Measurements from ENCODE around the gene MUC5B.
"Not testable (repeated sequence)": the region's sequence is repeated elsewhere in the genome, so short reads cannot be mapped to it uniquely, and the experiment has no call there.

Gene MUC5B

DNA sequence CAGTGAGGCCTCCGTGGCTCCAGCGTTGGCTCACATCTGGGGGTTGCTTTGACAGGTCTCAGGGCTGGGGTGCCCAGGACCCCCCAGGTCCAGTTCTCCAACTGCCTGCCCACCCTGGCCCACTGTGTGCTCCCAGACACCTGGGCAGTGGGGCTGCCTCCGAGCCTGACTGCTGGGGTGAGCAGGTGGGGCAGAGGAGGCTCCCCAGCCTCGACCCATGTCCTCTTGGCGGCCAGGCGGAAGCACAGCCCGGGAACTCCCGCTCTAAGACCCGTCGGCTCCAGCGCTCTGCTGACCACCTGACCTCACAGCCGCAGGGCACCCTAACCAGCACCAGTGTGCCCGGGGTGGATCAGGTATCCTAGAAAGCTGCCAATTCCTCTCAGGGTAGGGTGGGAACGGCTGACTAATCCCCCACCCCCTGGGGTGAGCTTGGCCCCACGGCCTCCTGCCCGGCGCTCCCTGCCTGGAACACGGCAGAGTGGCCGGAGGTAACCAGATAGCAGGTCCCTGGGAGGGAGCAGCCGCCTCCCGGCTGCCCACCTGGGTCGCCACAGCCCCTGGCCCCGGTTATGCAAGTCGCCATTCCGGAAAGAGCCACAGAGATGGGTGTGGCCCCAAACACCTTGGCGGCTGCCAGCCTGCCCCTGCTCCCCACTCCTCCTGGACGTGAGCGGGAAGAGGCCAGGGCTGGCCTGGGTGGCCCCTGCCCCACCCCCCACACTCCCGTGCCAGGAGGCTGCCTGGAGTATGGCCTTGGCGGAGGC is 19.2 kb upstream of the MUC5B start:
- FAIRE-seq: no peak

DNA sequence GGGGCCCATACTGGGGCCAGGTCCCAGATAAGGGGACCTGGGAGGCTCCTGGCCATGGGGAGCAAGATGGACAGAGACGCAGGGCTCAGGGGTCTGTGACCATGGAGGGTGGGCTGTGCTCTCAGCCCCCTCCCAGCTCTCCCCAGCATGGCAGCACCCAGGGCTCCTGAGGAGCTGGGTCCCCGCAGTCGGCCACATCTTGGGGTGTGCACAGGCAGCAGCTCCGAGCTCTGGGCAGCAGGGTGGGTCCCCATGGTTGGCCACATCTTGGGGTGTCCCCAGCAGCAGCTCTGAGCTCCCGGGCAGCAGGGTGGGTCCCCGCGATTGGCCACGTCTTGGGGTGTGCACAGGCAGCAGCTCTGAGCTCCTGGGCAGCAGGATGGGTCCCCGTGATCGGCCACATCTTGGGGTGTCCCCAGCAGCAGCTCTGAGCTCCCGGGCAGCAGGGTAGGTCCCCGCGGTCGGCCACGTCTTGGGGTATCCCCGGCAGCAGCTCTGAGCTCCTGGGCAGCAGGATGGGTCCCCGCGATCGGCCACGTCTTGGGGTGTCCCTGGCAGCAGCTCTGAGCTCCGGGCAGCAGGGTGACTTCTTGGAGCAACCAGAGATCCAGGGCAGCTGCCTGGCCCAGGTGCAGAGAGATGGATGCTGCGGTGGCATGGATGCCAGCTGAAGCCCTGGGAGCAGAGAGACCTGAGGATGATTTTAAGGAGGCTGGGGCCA is 18.3 kb upstream of the MUC5B start:
- no peak for FAIRE-seq

DNA sequence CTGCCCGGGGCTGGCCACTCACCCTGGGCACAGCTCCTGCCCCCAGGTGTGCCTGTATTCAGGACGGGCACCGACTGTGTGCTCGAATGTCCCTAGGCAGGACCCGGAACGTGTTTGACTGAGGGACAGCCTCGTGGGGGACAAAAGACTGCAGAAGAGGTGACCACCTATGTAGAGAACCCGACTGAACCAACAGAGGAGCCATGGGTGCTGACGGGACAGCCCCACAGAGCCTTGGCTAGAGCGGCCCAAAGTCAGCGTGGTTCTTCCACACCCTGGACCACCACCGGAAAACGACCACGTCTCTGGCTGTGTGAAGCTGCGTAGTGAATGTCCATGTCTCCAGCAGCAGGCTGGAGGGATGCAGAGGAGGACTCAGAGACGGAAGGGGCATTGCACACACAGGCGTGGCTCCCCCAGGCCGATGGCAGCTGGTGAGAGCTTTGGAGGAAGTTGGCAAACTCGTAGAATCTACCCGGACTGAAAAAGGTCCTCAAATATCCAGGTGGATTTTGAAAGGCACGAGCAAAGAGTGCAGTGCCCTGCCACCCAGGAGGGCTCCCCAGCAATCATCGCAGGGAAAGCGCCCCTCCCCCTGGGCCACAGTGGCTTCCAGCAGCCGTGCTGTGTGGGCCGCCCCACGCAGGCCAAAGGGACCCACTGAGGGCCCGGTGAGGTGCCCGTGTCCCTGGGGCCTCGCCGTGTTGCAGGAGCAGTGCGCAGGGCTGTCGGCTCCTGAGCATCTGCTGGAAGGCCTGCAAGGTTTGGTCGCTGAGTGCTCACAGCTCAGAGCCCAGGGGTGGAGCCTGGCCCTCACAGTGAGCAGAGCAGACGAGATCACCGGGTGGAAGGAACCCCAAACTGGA is 17.5 kb upstream of the MUC5B start:
- FAIRE-seq: no peak

DNA sequence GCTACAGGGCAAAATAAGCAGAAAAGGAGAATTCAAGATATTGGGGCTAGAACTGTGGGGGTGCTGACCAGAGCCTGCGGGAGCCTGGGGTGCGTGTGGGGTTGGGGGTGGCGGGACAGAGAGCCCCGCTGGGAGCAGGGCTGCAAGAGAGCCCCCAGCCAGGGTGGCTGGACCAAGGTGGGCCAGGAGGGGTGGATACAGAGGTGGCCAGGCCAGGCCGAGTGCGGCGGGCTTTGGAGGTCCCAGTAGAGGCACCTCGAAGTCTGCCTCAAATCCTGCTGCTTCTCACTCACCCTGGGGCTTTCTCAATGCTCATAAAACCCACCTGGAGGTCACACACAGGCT is 16.9 kb upstream of the MUC5B start:
- FAIRE-seq: no peak

DNA sequence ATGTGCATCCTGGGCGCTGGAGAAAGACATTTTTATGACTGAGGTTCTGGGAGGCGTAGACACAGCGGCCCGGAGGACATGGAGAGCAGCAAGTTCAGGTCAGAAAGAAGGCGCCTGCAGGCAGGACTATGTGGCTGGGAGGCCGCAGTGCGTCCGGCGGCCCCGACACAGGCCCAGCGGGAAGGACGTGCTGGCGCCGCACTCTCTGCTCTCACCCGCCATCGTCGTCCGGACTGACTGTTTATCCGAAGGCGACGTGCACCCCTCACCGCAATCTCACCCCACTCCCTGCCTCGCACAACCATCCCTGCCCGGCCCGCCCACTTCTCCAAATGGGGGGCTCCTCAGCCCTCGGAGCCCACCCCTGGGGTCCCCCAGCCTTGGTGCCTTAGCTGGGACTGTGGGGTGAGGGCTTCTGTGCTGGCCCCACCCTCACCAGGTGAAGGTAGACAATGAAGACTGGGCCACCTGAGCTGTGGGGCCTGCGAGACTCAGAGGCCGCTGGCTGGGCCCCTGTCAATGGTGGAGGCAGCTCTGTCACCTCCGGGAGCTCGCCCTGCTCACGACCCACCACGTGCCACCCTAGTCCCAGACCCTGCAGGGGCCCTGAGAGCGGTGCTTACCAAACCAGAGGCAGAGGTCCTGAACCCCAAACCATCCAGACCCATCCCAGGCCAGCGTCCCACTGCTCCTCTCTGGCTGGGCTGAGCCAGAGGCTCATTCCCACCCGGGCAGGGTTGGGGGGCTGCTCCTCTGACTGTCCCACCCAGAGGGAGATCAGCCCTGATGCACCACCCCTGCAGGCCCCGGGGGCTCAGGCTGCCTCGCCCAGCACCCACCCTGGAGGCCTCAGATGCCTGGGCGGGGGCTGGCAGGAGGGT is 16.2 kb upstream of the MUC5B start:
- FAIRE-seq: no peak

DNA sequence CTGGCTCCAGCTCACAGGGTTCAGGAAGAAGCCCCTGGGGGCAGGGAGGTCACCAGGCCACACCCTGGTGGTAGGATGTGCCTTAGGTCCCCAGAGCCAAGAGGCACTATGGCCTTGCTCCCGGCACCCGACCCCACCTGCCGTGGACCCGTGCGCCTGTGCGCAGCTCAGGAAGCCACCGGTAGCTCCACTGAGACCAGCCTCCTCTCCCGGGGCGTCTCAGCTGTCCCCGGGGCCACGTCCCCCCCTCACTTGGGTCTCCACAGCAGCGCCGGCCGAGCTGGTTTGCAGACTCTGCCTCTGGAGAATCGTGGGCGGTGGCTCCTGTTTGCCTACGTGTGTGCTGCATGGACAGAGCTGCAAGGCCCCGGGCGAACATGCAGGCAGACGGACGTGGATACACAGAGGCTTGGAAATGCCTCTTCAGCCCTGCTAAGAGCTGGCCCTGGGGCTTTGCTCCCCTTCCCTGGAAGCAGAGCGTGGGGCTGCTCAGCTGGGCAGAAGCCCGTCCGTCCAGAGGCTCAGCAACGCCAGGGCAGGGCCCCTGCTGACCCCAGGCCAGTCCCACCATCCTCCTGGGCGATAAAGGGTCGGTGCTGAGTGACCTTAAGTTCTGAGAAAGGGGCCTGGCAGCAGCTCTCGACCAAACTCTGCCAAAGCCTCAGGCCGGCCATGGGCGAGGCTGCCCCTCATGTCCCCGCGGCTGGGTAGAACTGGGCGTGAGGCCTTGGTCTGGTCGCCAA is 15.3 kb upstream of the MUC5B start:
- no peak for FAIRE-seq

DNA sequence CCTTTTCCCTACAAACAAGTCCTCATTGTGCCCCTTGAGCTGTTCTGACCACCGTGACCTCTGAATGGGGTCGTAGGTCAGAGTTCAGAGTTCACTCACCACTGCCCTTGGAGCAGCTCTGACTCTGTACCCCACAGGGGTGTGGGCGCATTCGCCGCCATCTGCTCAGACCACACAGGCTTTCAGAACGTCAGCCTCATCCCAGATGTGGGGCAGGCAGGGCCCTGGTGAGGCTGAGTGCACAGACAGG is 14.8 kb upstream of the MUC5B start:
- FAIRE-seq: no peak

DNA sequence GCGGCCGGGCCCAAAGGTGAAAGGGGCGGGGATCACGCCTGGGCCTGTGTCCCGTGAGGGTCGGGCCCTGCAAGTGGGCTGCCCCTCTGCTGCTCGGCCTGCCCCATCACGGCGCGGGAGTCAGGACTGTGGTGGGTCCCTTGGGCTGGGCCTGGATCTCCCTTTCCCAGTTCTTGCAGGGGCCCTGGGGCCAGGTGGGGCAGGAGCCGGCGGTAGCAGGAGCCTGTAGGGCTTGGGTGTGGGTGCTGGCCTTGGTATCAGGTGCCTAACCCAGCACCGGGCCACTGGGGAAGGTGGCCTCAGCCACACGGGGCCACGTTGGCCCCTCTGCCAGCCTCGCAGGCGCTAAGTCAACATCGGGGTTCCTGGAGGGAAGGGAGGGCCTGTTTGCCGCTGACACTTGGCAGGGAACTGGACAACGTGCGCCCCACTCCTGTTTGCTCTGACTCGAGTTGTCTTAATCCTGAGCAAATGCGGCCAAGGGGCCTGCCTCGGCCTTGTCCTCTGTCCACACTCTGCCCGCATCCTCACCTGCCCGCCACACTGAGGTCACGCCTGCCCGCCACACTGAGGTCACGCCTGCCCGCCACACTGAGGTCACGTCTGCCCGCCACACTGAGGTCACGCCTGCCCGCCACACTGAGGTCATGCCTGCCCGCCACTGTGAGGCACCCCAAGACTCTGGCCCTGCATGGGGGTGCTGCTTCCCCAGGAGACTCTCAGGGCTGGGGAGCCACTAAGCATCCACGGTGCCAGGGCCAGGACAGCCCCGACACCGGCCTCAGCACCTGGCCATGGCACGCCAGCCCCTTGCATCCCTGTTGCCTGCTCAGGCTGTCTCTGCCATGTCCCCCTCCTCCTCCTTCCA is 14.2 kb upstream of the MUC5B start:
- no peak for FAIRE-seq

DNA sequence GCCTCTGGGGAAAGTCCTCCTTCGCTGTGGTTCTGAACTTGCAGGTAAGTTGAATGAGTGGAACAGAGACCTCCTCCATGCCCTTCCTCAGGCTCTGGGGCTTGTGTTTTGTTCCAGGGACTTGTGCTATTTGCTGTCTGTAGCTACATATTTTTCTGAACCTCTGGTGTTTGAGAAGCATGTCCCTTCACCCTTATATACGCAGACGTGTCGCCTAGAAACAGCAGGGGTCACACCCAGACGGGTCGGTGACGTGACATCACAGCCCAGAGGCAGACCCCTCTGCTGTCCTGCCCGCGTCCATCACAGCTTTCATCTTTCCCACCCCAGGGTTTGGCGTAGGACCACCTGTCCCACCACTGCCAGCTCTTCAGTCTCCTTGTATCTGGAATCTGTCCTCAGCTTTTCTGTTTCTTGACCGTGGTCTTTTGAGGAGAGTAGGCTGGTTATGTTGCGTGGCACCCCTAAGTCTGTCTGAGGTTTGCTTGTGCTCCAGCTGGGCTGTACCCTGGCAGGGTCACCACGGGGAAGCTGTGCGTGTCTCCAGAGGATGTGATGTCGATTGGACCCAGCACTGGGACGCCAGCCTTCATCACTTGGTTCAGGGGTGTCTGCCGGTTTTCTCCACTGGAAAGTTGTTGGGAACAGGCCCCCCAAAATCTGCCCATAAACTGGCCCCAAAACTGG is 13.4 kb upstream of the MUC5B start:
- no peak for FAIRE-seq

DNA sequence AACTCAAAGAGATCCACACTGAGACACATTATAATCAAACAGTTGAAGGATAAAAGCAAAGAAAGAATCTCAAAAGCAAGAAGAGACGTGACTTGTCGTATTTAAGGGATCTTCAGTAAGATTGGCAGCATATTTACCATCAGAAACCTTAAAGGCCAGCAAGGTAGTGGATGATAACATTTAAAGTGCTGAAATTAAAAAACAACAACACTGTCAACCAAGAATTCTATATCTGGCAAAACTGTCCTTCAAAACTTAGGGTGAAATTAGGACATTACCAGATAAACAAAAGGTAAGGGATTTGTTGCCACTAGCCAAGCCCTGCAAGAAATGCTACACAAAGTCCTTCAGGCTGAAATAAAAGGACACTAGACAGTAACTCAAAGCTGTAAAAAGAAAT is 11.0 kb upstream of the MUC5B start:
- no peak for FAIRE-seq

DNA sequence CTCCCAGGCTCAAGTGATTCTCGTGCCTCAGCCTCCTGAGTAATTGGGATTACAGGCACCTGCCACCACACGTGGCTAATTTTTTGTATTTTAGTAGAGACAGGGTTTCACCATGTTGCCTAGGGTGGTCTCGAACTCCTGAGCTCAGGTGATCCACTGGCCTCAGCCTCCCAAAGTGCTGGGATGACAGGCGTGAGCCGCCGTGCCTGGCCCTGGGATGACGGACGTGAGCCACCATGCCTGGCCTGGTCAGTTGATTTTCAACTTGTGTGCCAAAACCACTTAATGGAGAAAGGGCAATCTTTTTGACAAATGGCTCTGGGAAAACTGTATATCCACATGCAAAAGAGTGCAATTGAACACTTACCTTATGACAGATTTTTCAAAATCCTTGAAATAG is 7.0 kb upstream of the MUC5B start:
- not testable (repeated sequence) for FAIRE-seq

DNA sequence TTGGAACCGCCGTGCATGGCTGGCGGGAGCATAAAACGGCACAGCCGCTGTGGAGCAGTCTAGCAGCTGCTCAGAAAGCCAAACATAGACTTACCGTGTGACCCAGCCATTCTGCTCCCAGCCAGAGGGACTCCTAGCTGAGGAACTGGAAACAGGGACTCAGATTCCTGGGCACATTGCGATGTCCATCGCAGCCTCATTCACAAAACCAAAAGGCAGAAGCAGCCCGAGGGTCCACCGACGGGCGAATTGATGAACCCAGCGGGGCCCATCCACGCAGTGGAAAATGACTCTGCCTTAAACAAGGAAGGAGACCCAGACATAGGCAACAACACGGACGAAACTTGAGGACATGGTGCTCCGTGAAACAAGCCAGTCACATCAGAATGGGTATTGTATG is 5.7 kb upstream of the MUC5B start:
- no peak for FAIRE-seq

DNA sequence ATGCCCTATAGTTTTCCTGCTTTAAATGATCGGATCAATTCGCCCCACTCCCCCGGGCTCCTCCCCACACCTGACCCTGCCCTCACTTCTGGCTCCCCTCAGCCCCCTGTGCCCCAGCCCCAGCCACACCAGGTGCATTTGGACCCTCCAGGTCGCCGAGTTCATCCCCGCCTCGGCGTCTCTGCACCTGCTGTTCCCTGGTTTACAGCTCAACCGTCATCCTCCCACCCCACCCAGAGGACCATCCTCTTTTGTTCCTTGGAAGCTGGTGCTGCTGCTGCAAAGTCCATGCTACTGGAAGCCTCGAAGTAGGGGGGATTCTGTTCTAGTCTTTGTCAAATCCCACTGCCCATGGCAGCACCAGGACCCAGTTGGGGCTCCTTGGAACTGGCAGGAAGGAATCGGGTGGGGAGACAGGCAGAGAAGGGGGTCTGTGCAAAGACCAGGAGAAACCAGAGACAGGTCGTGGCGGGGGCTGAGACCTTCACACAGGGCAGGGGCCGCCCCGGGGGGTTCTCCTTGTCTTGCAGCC is 4.5 kb upstream of the MUC5B start:
- FAIRE-seq: no peak

DNA sequence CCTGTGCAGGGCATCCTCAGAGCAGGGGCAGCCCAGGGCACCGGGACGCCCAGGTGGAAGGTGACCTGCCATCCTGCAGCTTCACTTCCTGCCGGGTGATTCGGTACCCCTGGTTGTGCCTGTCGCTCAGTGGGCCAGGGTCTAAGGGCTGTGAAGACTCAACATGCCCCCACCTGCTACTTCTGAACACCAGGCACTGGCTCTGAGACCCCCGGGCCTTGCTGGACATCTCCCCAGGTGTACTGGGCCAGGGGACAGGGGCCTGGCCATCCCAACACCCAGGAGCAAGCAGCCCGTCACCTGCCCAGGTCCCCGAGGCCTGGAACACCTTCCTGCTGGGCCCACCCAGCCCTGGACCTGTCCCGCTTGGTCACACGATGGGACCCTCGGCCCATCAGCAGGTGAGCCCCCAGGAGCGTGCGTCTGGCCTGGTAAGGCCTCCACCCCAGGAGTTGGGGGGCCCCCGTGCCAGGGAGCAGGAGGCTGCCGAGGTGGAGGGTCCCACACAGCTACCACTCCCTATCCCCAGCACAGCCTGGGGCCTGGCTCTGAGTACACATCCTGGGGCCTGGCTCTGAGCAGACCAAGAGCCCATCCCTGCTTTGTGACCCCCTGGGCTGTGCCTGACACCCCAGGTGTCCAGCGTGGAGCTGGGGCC is 3.9 kb upstream of the MUC5B start:
- FAIRE-seq: no peak

DNA sequence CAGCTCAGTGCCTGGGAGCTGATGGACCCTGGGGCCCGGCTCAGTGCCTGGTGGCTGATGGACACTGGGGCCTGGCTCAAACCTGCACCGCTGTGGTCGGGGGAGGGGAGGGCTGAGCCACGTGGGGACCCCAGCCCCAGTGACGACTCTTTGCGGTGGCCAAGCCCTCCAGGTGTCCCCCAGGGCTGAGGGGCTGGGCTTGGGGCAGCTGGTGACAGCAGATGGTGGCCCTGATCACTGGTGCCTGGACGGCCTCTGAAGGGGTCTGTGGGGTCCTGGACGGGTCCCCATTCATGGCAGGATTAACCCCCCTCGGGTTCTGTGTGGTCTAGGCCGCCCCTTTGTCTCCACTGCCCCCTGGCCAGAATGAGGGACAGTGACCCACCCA is 3.4 kb upstream of the MUC5B start:
- no peak for FAIRE-seq

DNA sequence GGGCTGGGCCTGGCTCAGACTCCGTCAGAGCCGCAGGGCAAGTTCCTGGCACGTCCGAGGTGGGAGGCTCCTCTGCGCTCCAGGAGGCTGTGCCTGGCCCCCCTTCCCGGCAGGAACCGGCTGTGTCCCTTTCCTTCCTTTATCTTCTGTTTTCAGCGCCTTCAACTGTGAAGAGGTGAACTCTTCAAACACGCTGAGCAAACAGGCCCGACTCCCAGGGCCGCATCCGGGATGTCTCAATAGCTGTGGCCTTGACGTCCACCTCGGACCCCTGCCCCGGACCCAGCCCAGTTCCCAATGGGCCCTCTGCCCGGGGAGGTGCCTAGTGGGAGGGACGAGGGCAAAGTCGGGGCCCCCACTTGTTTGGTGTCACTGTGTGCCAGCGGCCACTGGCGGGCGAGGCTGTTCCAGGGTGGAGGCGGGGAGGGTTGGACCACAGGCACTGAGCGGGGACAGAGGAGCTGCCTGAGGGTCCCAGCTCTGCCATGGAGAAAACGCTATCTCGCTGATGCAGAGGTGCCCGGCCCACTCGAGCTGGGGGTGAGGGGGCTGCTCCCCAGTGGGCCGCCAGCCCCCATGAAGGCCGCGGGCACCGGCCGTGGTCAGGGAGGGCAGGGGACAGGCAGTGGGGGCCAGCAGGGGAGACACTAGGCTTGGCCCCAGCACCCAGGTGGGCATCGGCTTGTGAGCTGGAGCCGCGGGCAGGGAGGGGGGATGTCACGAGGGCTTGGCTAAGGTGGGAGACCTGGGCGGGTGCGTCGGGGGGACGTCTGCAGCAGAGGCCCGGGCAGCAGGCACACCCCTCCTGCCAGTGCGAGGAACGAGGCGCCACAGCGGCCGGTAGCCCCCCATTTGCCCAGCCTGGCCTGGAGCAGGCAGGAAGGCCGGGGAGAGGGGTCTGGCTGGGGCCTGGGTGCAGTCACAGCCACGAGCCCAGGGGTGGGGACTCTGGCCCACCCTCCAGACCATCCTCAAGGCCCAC is 2.7 kb upstream of the MUC5B start:
- no peak for FAIRE-seq

DNA sequence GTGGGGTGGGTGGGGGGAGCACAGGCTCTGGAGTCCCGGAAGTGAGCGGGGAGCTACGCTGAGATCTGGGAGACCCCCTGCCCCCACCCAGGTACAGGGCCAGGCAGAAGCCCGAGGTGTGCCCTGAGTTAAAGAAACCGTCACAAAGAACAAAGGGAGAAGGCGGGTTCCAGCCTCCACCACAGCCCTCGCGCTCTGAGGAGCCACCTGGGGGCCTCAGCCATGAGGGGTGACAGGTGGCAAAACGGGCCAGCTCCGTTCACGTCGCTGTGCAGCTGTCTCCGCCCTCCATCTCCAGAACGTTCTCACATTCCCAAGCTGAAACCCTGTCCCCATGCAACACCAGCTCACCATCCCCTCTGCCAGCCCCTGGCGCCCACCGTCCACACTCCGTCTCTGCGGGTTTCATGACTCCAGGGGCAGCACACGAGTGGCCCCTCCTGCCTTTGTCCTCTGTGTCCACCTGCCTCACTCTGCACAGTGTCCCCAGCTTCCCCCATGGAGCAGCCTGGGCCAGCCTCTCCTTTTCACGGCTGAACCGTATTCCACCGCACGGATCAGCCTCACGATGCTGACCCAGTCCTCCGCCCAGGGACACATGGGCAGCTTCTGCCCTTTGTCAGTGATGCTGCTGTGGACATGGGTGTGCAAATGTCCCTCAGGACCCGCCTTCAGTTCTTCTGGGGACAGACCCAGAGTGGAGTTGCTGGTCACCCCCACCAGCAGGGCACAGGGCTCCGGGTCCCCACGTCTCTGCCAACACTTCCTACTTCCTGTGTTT is 1.7 kb upstream of the MUC5B start:
- FAIRE-seq: no peak

DNA sequence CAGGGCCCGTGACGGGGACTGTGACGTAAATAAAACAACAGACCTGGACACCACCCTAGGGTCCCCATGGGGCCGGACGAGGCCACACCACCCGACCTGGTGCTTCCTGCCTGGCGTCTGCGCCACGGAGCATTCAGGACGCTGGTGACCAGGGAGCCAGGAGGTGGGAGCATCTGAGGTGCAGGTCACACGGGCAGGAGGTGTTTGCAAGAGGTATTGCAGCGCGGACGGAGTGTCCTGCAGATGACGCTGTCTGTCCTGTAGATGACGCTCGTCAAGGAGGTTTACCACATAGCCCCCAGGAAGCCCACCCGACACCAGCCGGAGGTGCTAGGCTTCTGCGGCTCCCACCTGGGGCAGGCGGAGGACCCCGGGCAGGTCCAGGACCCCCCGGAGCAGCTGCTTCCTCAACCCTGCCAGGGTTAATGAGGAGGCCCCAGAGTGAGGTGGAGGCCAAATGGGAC is 986 bp upstream of the MUC5B start:
- no peak for FAIRE-seq
